ENCODE results near the gene HLA-G.

The HLA-G gene

GRCh38 chr6:29831776-29832175 lies 4.2 kb downstream of the HLA-G start:
- no peak for DNase-seq
- no peak for TF ChIP-seq POLR2A (IDR thresholded peaks at IDR 0.05; ENCODE audit: low read length)
- TF ChIP-seq GATA1 (IDR thresholded peaks at IDR 0.05; ENCODE audit: low read depth, low read length), result no peak

- TF ChIP-seq POLR2A (IDR thresholded peaks at IDR 0.05; ENCODE audit: low read length) (no peak), GATA1 (IDR thresholded peaks at IDR 0.05; ENCODE audit: low read depth, low read length) (no peak)
- DNase-seq, result peak; percentile 24 to 61
These were observed 7.2 kb downstream of the HLA-G start for GRCh38 chr6:29834564-29835436.

- TF ChIP-seq GATA1 (IDR thresholded peaks at IDR 0.05; ENCODE audit: low read depth, low read length) (no peak), POLR2A (IDR thresholded peaks at IDR 0.05; ENCODE audit: low read length) (no peak)
- DNase-seq, result no peak
These were observed 12.3 kb downstream of the HLA-G start for GRCh38 chr6:29839917-29840316.

- no peak for TF ChIP-seq POLR2A (IDR thresholded peaks at IDR 0.05; ENCODE audit: low read length)
- TF ChIP-seq GATA1 (IDR thresholded peaks at IDR 0.05; ENCODE audit: low read depth, low read length), result no peak
- no peak for DNase-seq
These were observed 13.4 kb downstream of the HLA-G start for GRCh38 chr6:29841030-29841429.

- peak; percentile 40 to 62 for DNase-seq
- TF ChIP-seq POLR2A (IDR thresholded peaks at IDR 0.05; ENCODE audit: low read length), result no peak
- TF ChIP-seq GATA1 (IDR thresholded peaks at IDR 0.05; ENCODE audit: low read depth, low read length), result no peak
These were observed 17.9 kb downstream of the HLA-G start for GRCh38 chr6:29845405-29846006.

- peak; percentile 61 to 86 for DNase-seq
These were observed 20.4 kb downstream of the HLA-G start for GRCh38 chr6:29847871-29848630.

GRCh38 chr6:29850011-29850553 lies 22.5 kb downstream of the HLA-G start:
- peak; percentile 16 to 58 for DNase-seq
- TF ChIP-seq POLR2A (IDR thresholded peaks at IDR 0.05; ENCODE audit: low read length), result no peak
- no peak for TF ChIP-seq GATA1 (IDR thresholded peaks at IDR 0.05; ENCODE audit: low read depth, low read length)

More at GRCh38 chr6:29847871-29848630, 20.4 kb downstream of the HLA-G start:
- TF ChIP-seq POLR2A (IDR thresholded peaks at IDR 0.05; ENCODE audit: low read length) (no peak), GATA1 (IDR thresholded peaks at IDR 0.05; ENCODE audit: low read depth, low read length) (no peak)

GRCh38 chr6:29851190-29851589 lies 23.6 kb downstream of the HLA-G start:
- no peak for TF ChIP-seq GATA1 (IDR thresholded peaks at IDR 0.05; ENCODE audit: low read depth, low read length)
- TF ChIP-seq POLR2A (IDR thresholded peaks at IDR 0.05; ENCODE audit: low read length), result no peak
- DNase-seq, result no peak

- DNase-seq, result no peak
- no peak for TF ChIP-seq POLR2A (IDR thresholded peaks at IDR 0.05; ENCODE audit: low read length)
- no peak for TF ChIP-seq GATA1 (IDR thresholded peaks at IDR 0.05; ENCODE audit: low read depth, low read length)
These were observed 25.6 kb downstream of the HLA-G start for GRCh38 chr6:29853245-29853644.

- no peak for DNase-seq
- TF ChIP-seq POLR2A (IDR thresholded peaks at IDR 0.05; ENCODE audit: low read length) (no peak), GATA1 (IDR thresholded peaks at IDR 0.05; ENCODE audit: low read depth, low read length) (no peak)
These were observed 30.4 kb downstream of the HLA-G start for GRCh38 chr6:29858006-29858405.

GRCh38 chr6:29861521-29862255 lies 34.1 kb downstream of the HLA-G start:
- no peak for TF ChIP-seq GATA1 (IDR thresholded peaks at IDR 0.05; ENCODE audit: low read depth, low read length)
- no peak for TF ChIP-seq POLR2A (IDR thresholded peaks at IDR 0.05; ENCODE audit: low read length)
- DNase-seq, result no peak

- TF ChIP-seq POLR2A (IDR thresholded peaks at IDR 0.05; ENCODE audit: low read length) (no peak), GATA1 (IDR thresholded peaks at IDR 0.05; ENCODE audit: low read depth, low read length) (no peak)
- DNase-seq, result no peak
These were observed 36.6 kb downstream of the HLA-G start for GRCh38 chr6:29864037-29864810.
